Activated CD8-positive, alpha-beta memory T cell treated with anti-CD3 and anti-CD28 coated beads for 4 hours (primary cell): ENCODE results near the gene GCHFR.

Source experiments
- DNase-seq, 2 donors: peaks; one replicate each; pipeline ENCODE4 v3.0.0-alpha.2; 2020; ENCODE audit warnings: low read depth in 2 of 2

Gene GCHFR

GRCh38 chr15:40775740-40776536, 12.1 kb downstream of the GCHFR start:
- DNase-seq = no peak

- no peak for DNase-seq
Observed at GRCh38 chr15:40776537-40777141, 12.8 kb downstream of the GCHFR start.

- DNase-seq = peak; percentile 50 to 64
Observed at GRCh38 chr15:40782609-40783227, 18.9 kb downstream of the GCHFR start.

GRCh38 chr15:40785164-40785563, 21.3 kb downstream of the GCHFR start:
- DNase-seq = no peak

GRCh38 chr15:40785814-40786213, 21.9 kb downstream of the GCHFR start:
- no peak for DNase-seq

- peak; percentile 36 to 60 for DNase-seq
Observed at GRCh38 chr15:40787344-40787841, 23.5 kb downstream of the GCHFR start.

- no peak for DNase-seq
Observed at GRCh38 chr15:40787991-40788390, 24.1 kb downstream of the GCHFR start.

- DNase-seq = no peak
Observed at GRCh38 chr15:40789119-40789518, 25.3 kb downstream of the GCHFR start.

GRCh38 chr15:40789999-40790398, 26.1 kb downstream of the GCHFR start:
- no peak for DNase-seq

GRCh38 chr15:40790718-40791117, 26.9 kb downstream of the GCHFR start:
- DNase-seq = no peak

- DNase-seq = no peak
Observed at GRCh38 chr15:40792394-40792793, 28.5 kb downstream of the GCHFR start.

GRCh38 chr15:40793216-40793989, 29.5 kb downstream of the GCHFR start:
- DNase-seq = no peak

GRCh38 chr15:40796041-40796440, 32.2 kb downstream of the GCHFR start:
- no peak for DNase-seq

- no peak for DNase-seq
Observed at GRCh38 chr15:40796512-40796911, 32.6 kb downstream of the GCHFR start.

- DNase-seq = no peak
Observed at GRCh38 chr15:40799523-40799922, 35.7 kb downstream of the GCHFR start.

GRCh38 chr15:40803076-40803475, 39.2 kb downstream of the GCHFR start:
- DNase-seq = no peak

GRCh38 chr15:40803688-40804087, 39.8 kb downstream of the GCHFR start:
- DNase-seq = no peak

- DNase-seq = no peak
Observed at GRCh38 chr15:40806672-40807027, 42.8 kb downstream of the GCHFR start.

GRCh38 chr15:40807028-40807887, 43.4 kb downstream of the GCHFR start, which contains the start of the genes DNAJC17 and ZFYVE19:
TSS of gene DNAJC17 (minus strand) at chr15:40807473. CDS start at chr15:40807446, 27 bp downstream.
TSS of gene ZFYVE19 (plus strand) at chr15:40807089. CDS start at chr15:40807590, 501 bp downstream.
- DNase-seq = peak; percentile 91 to 93

GRCh38 chr15:40807888-40808461, 44.1 kb downstream of the GCHFR start:
- DNase-seq = no peak
